GM12878 (cell line): Measurements from ENCODE around the gene WWOX.

Experiments used
- MYC ChIP-seq: IDR thresholded peaks from 2 replicates; pipeline ENCODE4 v1.6.1; 2011; ENCODE audit warnings: mild to moderate bottlenecking, low read length, moderate library complexity, inconsistent platforms; ENCODE audit not compliant: insufficient read depth, insufficient replicate concordance, insufficient read length, severe bottlenecking
- SUZ12 ChIP-seq: fragments of 200-600 bp; sonication (generic); IDR thresholded peaks from one replicate; pipeline ENCODE4 v1.6.1; 2018; ENCODE audit warnings: antibody characterized with exemption, mild to moderate bottlenecking; ENCODE audit not compliant: unreplicated experiment
- TCF3 ChIP-seq: IDR thresholded peaks from 2 replicates; pipeline ENCODE4 v1.6.1; 2012; ENCODE audit warnings: low read depth, mild to moderate bottlenecking, low read length, borderline replicate concordance; ENCODE audit not compliant: insufficient read depth
- TF ChIP-seq, protein P1 (sequence below), 3 experiments: IDR thresholded peaks in 2 of 3; conservative IDR thresholded peaks in 1 of 3; 2 replicates each; pipeline ENCODE4 v1.5.1; 2011; ENCODE audit warnings: low read depth in 3 of 3, low read length in 3 of 3, mild to moderate bottlenecking in 3 of 3, control low read depth in 2 of 3, moderate library complexity in 2 of 3, inconsistent platforms in 1 of 3, mixed read lengths in 1 of 3; ENCODE audit not compliant: control insufficient read depth in 2 of 3, insufficient read depth in 1 of 3; ENCODE audit errors: extremely low read depth in 1 of 3

- no peak for TF ChIP-seq TCF3
- TF ChIP-seq SUZ12: no peak
- TF ChIP-seq MYC: no peak
- TF ChIP-seq, protein P1, sequence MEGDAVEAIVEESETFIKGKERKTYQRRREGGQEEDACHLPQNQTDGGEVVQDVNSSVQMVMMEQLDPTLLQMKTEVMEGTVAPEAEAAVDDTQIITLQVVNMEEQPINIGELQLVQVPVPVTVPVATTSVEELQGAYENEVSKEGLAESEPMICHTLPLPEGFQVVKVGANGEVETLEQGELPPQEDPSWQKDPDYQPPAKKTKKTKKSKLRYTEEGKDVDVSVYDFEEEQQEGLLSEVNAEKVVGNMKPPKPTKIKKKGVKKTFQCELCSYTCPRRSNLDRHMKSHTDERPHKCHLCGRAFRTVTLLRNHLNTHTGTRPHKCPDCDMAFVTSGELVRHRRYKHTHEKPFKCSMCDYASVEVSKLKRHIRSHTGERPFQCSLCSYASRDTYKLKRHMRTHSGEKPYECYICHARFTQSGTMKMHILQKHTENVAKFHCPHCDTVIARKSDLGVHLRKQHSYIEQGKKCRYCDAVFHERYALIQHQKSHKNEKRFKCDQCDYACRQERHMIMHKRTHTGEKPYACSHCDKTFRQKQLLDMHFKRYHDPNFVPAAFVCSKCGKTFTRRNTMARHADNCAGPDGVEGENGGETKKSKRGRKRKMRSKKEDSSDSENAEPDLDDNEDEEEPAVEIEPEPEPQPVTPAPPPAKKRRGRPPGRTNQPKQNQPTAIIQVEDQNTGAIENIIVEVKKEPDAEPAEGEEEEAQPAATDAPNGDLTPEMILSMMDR (IDR thresholded peaks at IDR 0.05 in 2 of 3, conservative IDR thresholded peaks at IDR 0.05 in 1 of 3; ENCODE audit: control insufficient read depth in 2 of 3, extremely low read depth in 1 of 3, insufficient read depth in 1 of 3, low read depth in 3 of 3, low read length in 3 of 3): no peak
These were observed 675.7 kb downstream of the WWOX start for GRCh38 chr16:78775161-78775561.
